ENCODE measurements around the gene NABP2.
"Not testable (repeated sequence)": the region's sequence is repeated elsewhere in the genome, so short reads cannot be mapped to it uniquely, and the experiment has no call there.

Gene NABP2

GRCh38 chr12:56224102-56224701 is at the start of gene NABP2:
NABP2 (plus strand) TSS chr12:56224342; CDS start chr12:56224857, 515 bp downstream.
- peak; percentile 80 to 82 for DNase-seq (ENCODE audit: extremely low read depth in 1 of 2, low read depth in 1 of 2)

DNA sequence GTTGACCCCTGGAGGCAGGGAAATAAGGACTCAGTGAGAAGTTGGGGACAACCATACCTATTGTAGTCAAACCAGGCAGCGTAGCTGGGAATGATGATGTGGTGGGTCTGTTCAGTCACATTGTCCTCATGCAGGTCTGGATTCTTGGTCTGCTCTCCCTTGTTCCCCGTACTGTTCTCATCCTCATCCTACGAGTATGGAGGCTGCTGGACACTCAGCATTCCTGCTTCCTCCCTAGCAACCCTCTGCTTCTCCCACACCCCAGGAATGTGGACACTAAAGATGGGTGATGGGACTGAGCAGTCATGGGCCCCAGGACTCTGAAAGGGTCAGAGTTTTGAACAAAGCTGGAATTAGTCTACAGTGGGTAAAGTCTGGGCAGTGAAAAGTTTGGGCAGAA is 45.8 kb upstream of the NABP2 start:
- DNase-seq (ENCODE audit: extremely low read depth in 1 of 2, low read depth in 1 of 2), result no peak

- DNase-seq (ENCODE audit: extremely low read depth in 1 of 2, low read depth in 1 of 2), result no peak
These were observed 37.2 kb upstream of the NABP2 start for GRCh38 chr12:56186957-56187356.

DNA sequence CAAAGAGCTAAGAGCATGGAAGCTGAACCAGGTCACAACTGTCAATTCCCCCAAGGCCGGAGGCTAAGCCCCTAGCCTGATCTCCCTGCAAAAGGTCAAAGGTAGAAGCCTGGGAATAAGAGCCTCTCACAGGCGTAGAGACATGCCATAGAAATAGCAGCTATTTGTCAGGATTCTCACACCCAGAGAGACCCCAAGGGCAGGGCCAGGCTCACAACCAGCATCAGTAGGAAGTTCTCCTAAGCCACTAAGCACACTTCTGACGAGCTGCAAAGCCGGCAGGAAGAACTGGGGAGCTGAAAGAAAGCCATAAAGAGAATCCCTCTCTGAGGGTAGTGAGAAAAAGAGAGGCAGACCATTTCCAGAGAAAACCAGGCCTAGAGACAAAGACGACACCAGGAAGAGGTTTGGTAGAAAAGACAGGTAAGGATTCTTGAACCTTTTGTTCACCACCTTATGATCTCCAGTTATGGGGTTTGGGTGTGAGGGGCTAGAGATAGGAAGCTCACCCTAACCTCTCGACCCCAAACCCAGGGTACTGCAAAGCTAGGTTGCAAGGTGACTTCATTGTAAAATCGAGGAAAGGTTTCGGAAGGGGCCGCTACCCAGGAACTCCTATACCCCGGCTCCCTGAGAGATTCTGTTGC is 35.9 kb upstream of the NABP2 start:
- no peak for DNase-seq (ENCODE audit: extremely low read depth in 1 of 2, low read depth in 1 of 2)

GRCh38 chr12:56188778-56189098 is 35.4 kb upstream of the NABP2 start:
- no peak for DNase-seq (ENCODE audit: extremely low read depth in 1 of 2, low read depth in 1 of 2)

DNA sequence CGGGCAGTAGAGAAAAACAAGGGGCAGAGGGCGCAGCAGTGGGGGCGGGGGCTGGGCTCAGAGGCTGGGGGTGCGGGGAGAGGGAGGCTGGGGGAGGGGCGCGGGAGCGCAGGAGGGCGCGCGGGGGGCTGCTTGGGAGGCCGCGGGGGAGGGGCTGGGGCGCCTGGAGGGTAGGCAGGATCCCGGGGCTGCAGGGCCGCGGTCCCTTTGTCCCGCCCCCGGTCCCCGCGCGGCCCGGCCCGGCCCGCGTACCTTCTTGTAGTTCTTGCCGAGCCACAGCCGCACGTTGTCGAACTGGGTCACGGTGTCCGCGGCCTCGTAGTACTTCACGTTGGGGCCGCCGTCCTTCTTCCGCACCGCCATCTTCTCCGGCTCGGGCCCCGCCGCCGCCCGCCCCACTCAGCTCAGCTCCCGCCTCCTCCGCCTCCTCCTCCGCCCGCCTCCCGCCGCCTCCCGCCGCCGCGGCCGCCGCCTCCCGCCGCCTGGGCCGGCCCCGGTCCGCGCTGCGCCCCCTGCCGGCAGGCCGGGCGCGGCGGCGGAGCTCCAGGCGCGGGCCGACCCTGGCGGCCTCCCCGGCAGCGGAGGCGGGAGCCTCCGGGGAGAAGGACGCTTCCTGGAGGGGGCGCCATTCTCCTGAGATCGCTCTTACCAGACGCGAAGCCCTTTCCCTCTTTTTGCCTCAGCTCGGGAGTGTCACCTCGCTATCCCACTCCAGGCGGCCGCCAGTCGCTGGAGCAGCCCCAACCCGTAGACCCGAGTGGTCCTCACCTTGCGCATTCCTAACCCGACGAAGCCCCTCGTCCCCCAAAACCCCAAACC is 34.8 kb upstream of the NABP2 start, which contains the start of gene SMARCC2:
Gene SMARCC2 (minus strand): TSS at position 385 of the 819 bp plus-strand sequence. CDS start 22 bp downstream, at position 363.
- DNase-seq (ENCODE audit: extremely low read depth in 1 of 2, low read depth in 1 of 2), result peak; percentile 64 to 77

- peak; percentile 24 to 43 for DNase-seq (ENCODE audit: extremely low read depth in 1 of 2, low read depth in 1 of 2)
These were observed 34.0 kb upstream of the NABP2 start for GRCh38 chr12:56189918-56190694.

DNA sequence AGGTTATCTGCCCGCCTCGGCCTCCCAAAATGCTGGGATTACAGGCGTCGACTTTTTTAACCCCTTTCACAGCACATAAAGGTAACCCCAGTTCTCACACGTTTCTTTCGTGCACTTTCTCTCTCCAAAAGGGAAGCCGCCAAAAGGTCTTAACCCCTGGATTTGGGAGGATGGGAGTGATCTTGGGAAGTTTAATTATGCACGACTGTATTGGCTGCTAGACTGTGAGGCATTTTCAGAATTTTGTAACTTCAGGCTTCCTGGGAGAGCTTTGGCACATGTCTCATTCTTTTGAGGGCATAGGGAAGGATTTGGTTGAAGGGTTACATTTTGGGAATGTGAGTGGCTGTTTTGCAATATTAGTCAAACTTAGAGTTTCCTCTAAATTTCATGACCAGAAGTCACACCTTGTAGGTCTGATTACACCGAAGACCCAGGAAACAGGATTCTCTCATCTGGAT is 33.4 kb upstream of the NABP2 start:
- DNase-seq (ENCODE audit: extremely low read depth in 1 of 2, low read depth in 1 of 2), result no peak

DNA sequence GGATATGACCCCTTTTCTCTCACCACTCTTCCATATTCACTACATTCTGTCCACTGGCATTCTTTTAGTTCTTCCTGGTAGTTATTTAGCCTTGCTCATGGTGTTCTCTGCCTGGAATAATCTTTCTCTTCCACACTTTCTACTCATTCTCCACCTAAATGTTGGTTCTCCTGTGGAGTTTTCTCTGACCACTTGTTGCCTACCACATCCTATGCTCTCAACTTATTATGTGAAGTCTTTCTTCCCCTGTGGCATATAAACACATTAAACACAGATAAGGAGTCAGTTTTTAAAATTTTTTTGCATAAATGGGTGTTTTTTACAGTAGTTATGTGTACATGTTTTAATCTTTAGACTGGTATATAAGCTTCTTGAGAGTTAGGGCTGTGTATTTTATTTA is 31.6 kb upstream of the NABP2 start:
- DNase-seq (ENCODE audit: extremely low read depth in 1 of 2, low read depth in 1 of 2), result no peak

GRCh38 chr12:56193025-56193578 is 31.0 kb upstream of the NABP2 start:
- DNase-seq (ENCODE audit: extremely low read depth in 1 of 2, low read depth in 1 of 2), result peak; percentile 44 to 46

- not testable (repeated sequence) for DNase-seq (ENCODE audit: extremely low read depth in 1 of 2, low read depth in 1 of 2)
These were observed 27.2 kb upstream of the NABP2 start for GRCh38 chr12:56196818-56197550.

- DNase-seq (ENCODE audit: extremely low read depth in 1 of 2, low read depth in 1 of 2), result no peak
These were observed 26.1 kb upstream of the NABP2 start for GRCh38 chr12:56197921-56198635.

DNA sequence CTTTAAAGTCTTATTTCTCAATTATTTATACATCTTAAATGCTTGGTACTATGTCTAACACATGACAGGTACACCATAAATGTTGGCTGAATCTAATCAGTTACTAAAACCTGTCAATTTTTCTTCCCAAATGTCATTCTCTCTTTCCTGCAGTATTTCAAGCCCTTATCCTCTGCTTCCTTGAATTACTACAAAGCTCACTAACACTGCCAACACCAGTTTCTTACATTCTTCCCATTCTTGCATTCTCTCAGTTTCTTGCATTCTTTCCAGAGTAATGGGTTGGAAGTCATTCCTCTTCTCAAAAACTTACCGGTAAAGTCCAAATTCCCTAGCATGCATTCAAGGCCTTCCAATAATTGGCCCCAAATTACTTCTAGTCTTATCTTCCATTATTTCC is 25.3 kb upstream of the NABP2 start:
- DNase-seq (ENCODE audit: extremely low read depth in 1 of 2, low read depth in 1 of 2), result no peak

GRCh38 chr12:56202366-56202765 is 21.8 kb upstream of the NABP2 start:
- no peak for DNase-seq (ENCODE audit: extremely low read depth in 1 of 2, low read depth in 1 of 2)

GRCh38 chr12:56202838-56203237 is 21.3 kb upstream of the NABP2 start:
- DNase-seq (ENCODE audit: extremely low read depth in 1 of 2, low read depth in 1 of 2), result no peak

GRCh38 chr12:56204275-56204674 is 19.9 kb upstream of the NABP2 start:
- DNase-seq (ENCODE audit: extremely low read depth in 1 of 2, low read depth in 1 of 2), result no peak

- DNase-seq (ENCODE audit: extremely low read depth in 1 of 2, low read depth in 1 of 2), result no peak
These were observed 18.7 kb upstream of the NABP2 start for GRCh38 chr12:56205445-56205844.

- DNase-seq (ENCODE audit: extremely low read depth in 1 of 2, low read depth in 1 of 2), result no peak
These were observed 17.5 kb upstream of the NABP2 start for GRCh38 chr12:56206452-56207166.

- no peak for DNase-seq (ENCODE audit: extremely low read depth in 1 of 2, low read depth in 1 of 2)
These were observed 16.1 kb upstream of the NABP2 start for GRCh38 chr12:56208006-56208405.

All from activated CD8-positive, alpha-beta memory T cell treated with anti-CD3 and anti-CD28 coated beads for 1 hour (primary cell).